ENCODE results near the gene PPP2R1A.

DNA sequence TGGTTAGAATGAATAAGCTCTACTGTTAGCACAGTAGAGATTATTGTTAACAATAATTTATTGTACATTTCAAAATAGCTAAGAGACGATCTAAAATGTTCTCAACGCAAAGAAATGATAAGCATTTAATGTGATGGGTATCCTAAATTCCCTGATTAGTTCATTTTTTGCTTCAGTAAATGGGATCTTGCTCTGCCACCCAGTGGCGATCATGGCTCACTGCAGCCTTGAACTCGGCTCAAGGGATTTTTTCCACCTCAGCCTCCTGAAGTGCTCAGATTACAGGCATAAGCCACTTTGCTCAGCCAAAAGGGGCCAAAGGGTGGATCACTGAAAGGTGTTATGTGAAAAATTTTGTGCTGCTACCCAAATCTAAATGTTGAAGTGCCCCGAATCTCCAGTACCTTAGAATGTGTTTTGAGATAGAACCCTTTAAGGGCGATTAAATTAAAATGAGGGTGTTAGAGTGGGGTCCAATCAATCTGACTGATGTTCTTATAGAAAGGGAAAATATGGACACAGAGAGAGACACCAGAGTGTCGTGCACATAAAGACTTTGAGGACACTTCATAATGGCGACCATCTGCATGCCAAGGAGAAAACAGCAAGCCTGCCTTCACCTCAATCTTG is 48.0 kb downstream of the PPP2R1A start:
- TF ChIP-seq, protein P1, sequence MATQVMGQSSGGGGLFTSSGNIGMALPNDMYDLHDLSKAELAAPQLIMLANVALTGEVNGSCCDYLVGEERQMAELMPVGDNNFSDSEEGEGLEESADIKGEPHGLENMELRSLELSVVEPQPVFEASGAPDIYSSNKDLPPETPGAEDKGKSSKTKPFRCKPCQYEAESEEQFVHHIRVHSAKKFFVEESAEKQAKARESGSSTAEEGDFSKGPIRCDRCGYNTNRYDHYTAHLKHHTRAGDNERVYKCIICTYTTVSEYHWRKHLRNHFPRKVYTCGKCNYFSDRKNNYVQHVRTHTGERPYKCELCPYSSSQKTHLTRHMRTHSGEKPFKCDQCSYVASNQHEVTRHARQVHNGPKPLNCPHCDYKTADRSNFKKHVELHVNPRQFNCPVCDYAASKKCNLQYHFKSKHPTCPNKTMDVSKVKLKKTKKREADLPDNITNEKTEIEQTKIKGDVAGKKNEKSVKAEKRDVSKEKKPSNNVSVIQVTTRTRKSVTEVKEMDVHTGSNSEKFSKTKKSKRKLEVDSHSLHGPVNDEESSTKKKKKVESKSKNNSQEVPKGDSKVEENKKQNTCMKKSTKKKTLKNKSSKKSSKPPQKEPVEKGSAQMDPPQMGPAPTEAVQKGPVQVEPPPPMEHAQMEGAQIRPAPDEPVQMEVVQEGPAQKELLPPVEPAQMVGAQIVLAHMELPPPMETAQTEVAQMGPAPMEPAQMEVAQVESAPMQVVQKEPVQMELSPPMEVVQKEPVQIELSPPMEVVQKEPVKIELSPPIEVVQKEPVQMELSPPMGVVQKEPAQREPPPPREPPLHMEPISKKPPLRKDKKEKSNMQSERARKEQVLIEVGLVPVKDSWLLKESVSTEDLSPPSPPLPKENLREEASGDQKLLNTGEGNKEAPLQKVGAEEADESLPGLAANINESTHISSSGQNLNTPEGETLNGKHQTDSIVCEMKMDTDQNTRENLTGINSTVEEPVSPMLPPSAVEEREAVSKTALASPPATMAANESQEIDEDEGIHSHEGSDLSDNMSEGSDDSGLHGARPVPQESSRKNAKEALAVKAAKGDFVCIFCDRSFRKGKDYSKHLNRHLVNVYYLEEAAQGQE (IDR thresholded peaks at IDR 0.05) = no peak
- TF ChIP-seq, protein P2, sequence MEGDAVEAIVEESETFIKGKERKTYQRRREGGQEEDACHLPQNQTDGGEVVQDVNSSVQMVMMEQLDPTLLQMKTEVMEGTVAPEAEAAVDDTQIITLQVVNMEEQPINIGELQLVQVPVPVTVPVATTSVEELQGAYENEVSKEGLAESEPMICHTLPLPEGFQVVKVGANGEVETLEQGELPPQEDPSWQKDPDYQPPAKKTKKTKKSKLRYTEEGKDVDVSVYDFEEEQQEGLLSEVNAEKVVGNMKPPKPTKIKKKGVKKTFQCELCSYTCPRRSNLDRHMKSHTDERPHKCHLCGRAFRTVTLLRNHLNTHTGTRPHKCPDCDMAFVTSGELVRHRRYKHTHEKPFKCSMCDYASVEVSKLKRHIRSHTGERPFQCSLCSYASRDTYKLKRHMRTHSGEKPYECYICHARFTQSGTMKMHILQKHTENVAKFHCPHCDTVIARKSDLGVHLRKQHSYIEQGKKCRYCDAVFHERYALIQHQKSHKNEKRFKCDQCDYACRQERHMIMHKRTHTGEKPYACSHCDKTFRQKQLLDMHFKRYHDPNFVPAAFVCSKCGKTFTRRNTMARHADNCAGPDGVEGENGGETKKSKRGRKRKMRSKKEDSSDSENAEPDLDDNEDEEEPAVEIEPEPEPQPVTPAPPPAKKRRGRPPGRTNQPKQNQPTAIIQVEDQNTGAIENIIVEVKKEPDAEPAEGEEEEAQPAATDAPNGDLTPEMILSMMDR (IDR thresholded peaks at IDR 0.05; ENCODE audit: low read depth, low read length, missing input control) = peak; percentile 95
- TF ChIP-seq SP1 (IDR thresholded peaks at IDR 0.05) (no peak), TAF1 (conservative IDR thresholded peaks at IDR 0.05) (no peak)
- TF ChIP-seq, protein P3, sequence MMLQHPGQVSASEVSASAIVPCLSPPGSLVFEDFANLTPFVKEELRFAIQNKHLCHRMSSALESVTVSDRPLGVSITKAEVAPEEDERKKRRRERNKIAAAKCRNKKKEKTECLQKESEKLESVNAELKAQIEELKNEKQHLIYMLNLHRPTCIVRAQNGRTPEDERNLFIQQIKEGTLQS (IDR thresholded peaks at IDR 0.05) = no peak
